ENCODE measurements around the gene THAP4.

Gene THAP4

GRCh38 chr2:241617431-241618154, 19.4 kb downstream of the THAP4 start:
- H3K4me3 ChIP-seq (ENCODE audit: low read depth, low read length), result no peak overlapping the region

GRCh38 chr2:241616168-241617125, 20.5 kb downstream of the THAP4 start:
- TF ChIP-seq MAX (IDR thresholded peaks at IDR 0.05; ENCODE audit: low read depth, low read length), result no peak
- TF ChIP-seq MYC (IDR thresholded peaks at IDR 0.05; ENCODE audit: low read depth, low read length), result no peak
- TF ChIP-seq POLR2A (IDR thresholded peaks at IDR 0.05; ENCODE audit: extremely low read depth, insufficient read length), result no peak
- TF ChIP-seq CTCF (IDR thresholded peaks at IDR 0.05; ENCODE audit: low read depth, low read length), result no peak
- DNase-seq (ENCODE audit: low read depth), result no peak
- no peak overlapping the region for H3K4me3 ChIP-seq (ENCODE audit: low read depth, low read length)

More at GRCh38 chr2:241617431-241618154, 19.4 kb downstream of the THAP4 start:
- no peak for DNase-seq (ENCODE audit: low read depth)
- TF ChIP-seq CTCF (IDR thresholded peaks at IDR 0.05; ENCODE audit: low read depth, low read length) (no peak), MYC (IDR thresholded peaks at IDR 0.05; ENCODE audit: low read depth, low read length) (no peak), POLR2A (IDR thresholded peaks at IDR 0.05; ENCODE audit: extremely low read depth, insufficient read length) (no peak), MAX (IDR thresholded peaks at IDR 0.05; ENCODE audit: low read depth, low read length) (no peak)

- no peak for DNase-seq (ENCODE audit: low read depth)
- TF ChIP-seq POLR2A (IDR thresholded peaks at IDR 0.05; ENCODE audit: extremely low read depth, insufficient read length) (no peak), CTCF (IDR thresholded peaks at IDR 0.05; ENCODE audit: low read depth, low read length) (no peak), MYC (IDR thresholded peaks at IDR 0.05; ENCODE audit: low read depth, low read length) (no peak)
- no peak overlapping the region for H3K4me3 ChIP-seq (ENCODE audit: low read depth, low read length)
These were observed 21.4 kb downstream of the THAP4 start for GRCh38 chr2:241615522-241616052.

GRCh38 chr2:241615041-241615440, 21.9 kb downstream of the THAP4 start:
- no peak for TF ChIP-seq MAX (IDR thresholded peaks at IDR 0.05; ENCODE audit: low read depth, low read length)
- TF ChIP-seq MYC (IDR thresholded peaks at IDR 0.05; ENCODE audit: low read depth, low read length), result no peak
- no peak for TF ChIP-seq POLR2A (IDR thresholded peaks at IDR 0.05; ENCODE audit: extremely low read depth, insufficient read length)
- no peak for TF ChIP-seq CTCF (IDR thresholded peaks at IDR 0.05; ENCODE audit: low read depth, low read length)
- DNase-seq (ENCODE audit: low read depth), result no peak
- H3K4me3 ChIP-seq (ENCODE audit: low read depth, low read length), result no peak overlapping the region

- H3K4me3 ChIP-seq (ENCODE audit: low read depth, low read length), result no peak overlapping the region
- no peak for TF ChIP-seq MAX (IDR thresholded peaks at IDR 0.05; ENCODE audit: low read depth, low read length)
- TF ChIP-seq CTCF (IDR thresholded peaks at IDR 0.05; ENCODE audit: low read depth, low read length), result no peak
- TF ChIP-seq MYC (IDR thresholded peaks at IDR 0.05; ENCODE audit: low read depth, low read length), result no peak
- TF ChIP-seq POLR2A (IDR thresholded peaks at IDR 0.05; ENCODE audit: extremely low read depth, insufficient read length), result no peak
- no peak for DNase-seq (ENCODE audit: low read depth)
These were observed 23.8 kb downstream of the THAP4 start for GRCh38 chr2:241613017-241613780.

All from NB4 (cell line).